Esophagus muscularis mucosa (tissue), 4 donors: ENCODE measurements around the gene SH3PXD2A. TPM values are rescaled to one million over a fixed set of nuclear protein-coding genes. Genes with fewer than 3 reads are reported as not detected.
A peak's percentile ranks its signal among the peaks of the same experiment; 100 is the strongest.

Source experiments
- DNase-seq: peaks from one replicate; pipeline ENCODE4 v3.0.0-alpha.2; 2017; ENCODE audit errors: extremely low spot score
- H3K27ac ChIP-seq, 4 donors: fragments of 200-600 bp; sonication (generic); replicated peaks in 1 of 4; 1 replicate in 3 of 4; 2 replicates in 1 of 4; pipeline ENCODE4 v1.5.1; 2016 to 2019; ENCODE audit warnings: mild to moderate bottlenecking in 1 of 4
- H3K27me3 ChIP-seq, 4 donors: fragments of 200-600 bp; sonication (generic); one replicate each; pipeline versions ENCODE4 v1.5.1 to v1.6.0; 2016 to 2019
- H3K36me3 ChIP-seq, 4 donors: fragments of 200-600 bp; sonication (generic); one replicate each; pipeline ENCODE4 v1.5.1; 2016 to 2019
- H3K4me1 ChIP-seq, 4 donors: fragments of 200-600 bp; sonication (generic); one replicate each; pipeline ENCODE4 v1.5.1; 2016 to 2019
- H3K4me3 ChIP-seq, 4 donors: fragments of 200-600 bp; sonication (generic); 1 replicate in 2 of 4; 2 replicates in 2 of 4; pipeline ENCODE4 v1.5.1; 2016 to 2019; ENCODE audit warnings: mild to moderate bottlenecking in 4 of 4, moderate library complexity in 1 of 4
- H3K9me3 ChIP-seq, 4 donors: fragments of 200-600 bp; sonication (generic); 1 replicate in 3 of 4; 2 replicates in 1 of 4; pipeline ENCODE4 v1.5.1; 2016 to 2019
- CTCF ChIP-seq, 3 experiments: fragments of 200-600 bp in 2 of 3; fragments of 450-650 bp in 1 of 3; sonication (generic) in 2 of 3; IDR thresholded peaks; one replicate each; pipeline ENCODE4 v1.5.1; 2017 to 2019; ENCODE audit warnings: antibody characterized with exemption in 3 of 3, mild to moderate bottlenecking in 2 of 3, moderate library complexity in 1 of 3
- EP300 ChIP-seq: sonication (generic); formaldehyde crosslinking; IDR thresholded peaks from one replicate; pipeline ENCODE4 v1.6.1; 2017; ENCODE audit warnings: antibody characterized with exemption
- POLR2A ChIP-seq: fragments of 450-650 bp; IDR thresholded peaks from one replicate; pipeline ENCODE4 v1.6.1; 2017; ENCODE audit warnings: antibody characterized with exemption, moderate library complexity, mild to moderate bottlenecking, low read depth
- POLR2AphosphoS5 ChIP-seq, 2 donors: sonication (generic); formaldehyde crosslinking; IDR thresholded peaks; one replicate each; pipeline ENCODE4 v1.6.1; 2017; ENCODE audit warnings: antibody characterized with exemption in 2 of 2
- WGBS: methylation state at CpG from one replicate; pipeline ENCODE4 v1.1.5; 2018; 5-methylcytosine and 5-hydroxymethylcytosine counted together
- intact Hi-C: fragments of 100-400 bp; cut with DNase I; formaldehyde crosslinking; loops from one replicate; pipeline ENCODE4 v1.15.1; 2023
- total RNA-seq, 4 donors: library from RNA; depleted of rRNA; stranded (reverse); fragments of >200 nt; gene quantifications; one replicate each; pipeline versions ENCODE4 v1.1.0 to v1.2.1, GENCODE V29; 2016

SH3PXD2A gene
- total RNA-seq, 4 donors from 2014 or later, result 30.5 to 69.3 (median 40.0) TPM

GRCh38 chr10:103890688-103891087, 35.3 kb upstream of the SH3PXD2A start:
- no peaks in the 10 kb centered on the region for H3K27me3 ChIP-seq
- WGBS, result 93% methylated on average over 2 of the region's 2 CpGs
- H3K4me3 ChIP-seq, result no peak overlapping the region
- peaks cover 0 to 50% (median 27%) of the 10 kb centered on the region in 4 donors for H3K36me3 ChIP-seq
- TF ChIP-seq POLR2A (no peak), EP300 (no peak), POLR2AphosphoS5 (IDR thresholded peaks at IDR 0.05) (no peak), CTCF (IDR thresholded peaks at IDR 0.05) (no peak)
- intact Hi-C loops, result no loop called here
- no peak for DNase-seq
- no peaks in the 10 kb centered on the region for H3K9me3 ChIP-seq
- peaks cover 45 to 68% (median 50%) of the 10 kb centered on the region in 4 donors for H3K4me1 ChIP-seq
- peak overlapping the region in 3 of 4 donors; percentile 7 to 43 (median 23) for H3K27ac ChIP-seq

- peaks cover 41 to 66% (median 47%) of the 10 kb centered on the region in 4 donors for H3K4me1 ChIP-seq
- H3K36me3 ChIP-seq, result peaks cover 0 to 53% (median 27%) of the 10 kb centered on the region in 4 donors
- intact Hi-C loops, result no loop called here
- 81% methylated on average over 4 of the region's 4 CpGs for WGBS
- no peak overlapping the region for H3K4me3 ChIP-seq
- no peaks in the 10 kb centered on the region for H3K27me3 ChIP-seq
- TF ChIP-seq POLR2AphosphoS5 (IDR thresholded peaks at IDR 0.05) (peak in 1 of 2 donors; percentile 15), EP300 (no peak)
- no peaks in the 10 kb centered on the region for H3K9me3 ChIP-seq
- peak overlapping the region in 3 of 4 donors; percentile 7 to 43 (median 23) for H3K27ac ChIP-seq
- no peak for DNase-seq
Measured at GRCh38 chr10:103890194-103890658, 34.9 kb upstream of the SH3PXD2A start.

- H3K36me3 ChIP-seq, result peaks cover 0 to 58% (median 27%) of the 10 kb centered on the region in 4 donors
- intact Hi-C loops, result loop anchor here (2.0 to 5.0 kb wide), 3 partner anchors 78 to 318 kb away; partner anchors contain the start of genes SFR1 and SLK
- DNase-seq, result no peak
Measured at GRCh38 chr10:103889121-103889720, 33.8 kb upstream of the SH3PXD2A start.

GRCh38 chr10:103888113-103888841, 32.9 kb upstream of the SH3PXD2A start:
- WGBS, result 13% methylated on average over 6 of the region's 6 CpGs
- H3K9me3 ChIP-seq, result no peaks in the 10 kb centered on the region
- TF ChIP-seq POLR2A, result no peak
- TF ChIP-seq EP300, result no peak
- peak; percentile 27 to 55 for TF ChIP-seq POLR2AphosphoS5 (IDR thresholded peaks at IDR 0.05)
- TF ChIP-seq CTCF (IDR thresholded peaks at IDR 0.05), result peak; percentile 85 to 87 (median 87)
- no peak overlapping the region for H3K4me3 ChIP-seq
- peak overlapping the region; percentile 60 to 82 (median 74) for H3K27ac ChIP-seq
- H3K4me1 ChIP-seq, result peaks cover 27 to 50% (median 37%) of the 10 kb centered on the region in 4 donors
- DNase-seq, result no peak
- no peaks in the 10 kb centered on the region for H3K27me3 ChIP-seq
- intact Hi-C loops, result loop anchor here (2.0 to 5.0 kb wide), 3 partner anchors 79 to 319 kb away; partner anchors contain the start of genes SFR1 and SLK
- peaks cover 0 to 59% (median 27%) of the 10 kb centered on the region in 4 donors for H3K36me3 ChIP-seq

More at GRCh38 chr10:103889121-103889720, 33.8 kb upstream of the SH3PXD2A start:
- no peaks in the 10 kb centered on the region for H3K9me3 ChIP-seq
- 54% methylated on average over 2 of the region's 2 CpGs for WGBS
- no peak overlapping the region for H3K4me3 ChIP-seq
- peak overlapping the region; percentile 60 to 82 (median 74) for H3K27ac ChIP-seq
- TF ChIP-seq CTCF (IDR thresholded peaks at IDR 0.05) (no peak), POLR2A (no peak), POLR2AphosphoS5 (IDR thresholded peaks at IDR 0.05) (no peak), EP300 (no peak)
- no peaks in the 10 kb centered on the region for H3K27me3 ChIP-seq
- H3K4me1 ChIP-seq, result peaks cover 34 to 60% (median 45%) of the 10 kb centered on the region in 4 donors

GRCh38 chr10:103885617-103886016, 30.2 kb upstream of the SH3PXD2A start:
- no peak for DNase-seq
- TF ChIP-seq POLR2AphosphoS5 (IDR thresholded peaks at IDR 0.05), result no peak
- no peak for TF ChIP-seq CTCF (IDR thresholded peaks at IDR 0.05)
- no peak for TF ChIP-seq EP300
- no peak for TF ChIP-seq POLR2A
- WGBS, result 70% methylated on average over 6 of the region's 6 CpGs
- Histone ChIP-seq H3K4me1 (peaks cover 22 to 55% (median 52%) of the 10 kb centered on the region in 4 donors), H3K9me3 (no peaks in the 10 kb centered on the region), H3K4me3 (no peak overlapping the region), H3K36me3 (peaks cover 9 to 63% (median 29%) of the 10 kb centered on the region in 4 donors), H3K27me3 (no peaks in the 10 kb centered on the region), H3K27ac (peak overlapping the region; percentile 3 to 82 (median 26))
- intact Hi-C loops, result loop anchor here (5.0 kb wide), 2 partner anchors 237 to 322 kb away; partner anchors contain the start of gene SFR1
